Breast epithelium (tissue), 4 donors: Measurements from ENCODE around the gene FRMD4A. TPM values are rescaled to one million over a fixed set of nuclear protein-coding genes. Genes with fewer than 3 reads are reported as not detected.
A peak's percentile ranks its signal among the peaks of the same experiment; 100 is the strongest.

Source experiments
- DNase-seq, 2 donors: peaks; one replicate each; pipeline ENCODE4 v3.0.0-alpha.2; 2019; ENCODE audit warnings: low spot score in 2 of 2
- H3K27ac ChIP-seq, 2 donors: fragments of 200-600 bp; sonication (generic) in 1 of 2; one replicate each; pipeline ENCODE4 v1.5.1; 2016 to 2019; ENCODE audit warnings: mild to moderate bottlenecking in 1 of 2
- H3K27me3 ChIP-seq, 2 donors: fragments of 200-600 bp; sonication (generic) in 1 of 2; one replicate each; pipeline versions ENCODE4 v1.5.1 to v1.6.0; 2017 to 2019; ENCODE audit warnings: control low read depth in 1 of 2, mild to moderate bottlenecking in 1 of 2
- H3K36me3 ChIP-seq: fragments of 200-600 bp; one replicate; pipeline ENCODE4 v1.5.1; 2019
- H3K4me1 ChIP-seq, 2 donors: fragments of 200-600 bp; sonication (generic); one replicate each; pipeline ENCODE4 v1.5.1; 2016 to 2019; ENCODE audit warnings: control low read depth in 1 of 2
- H3K4me3 ChIP-seq, 3 donors: fragments of 200-600 bp; sonication (generic); 1 replicate in 2 of 3; 2 replicates in 1 of 3; pipeline ENCODE4 v1.5.1; 2016 to 2019; ENCODE audit warnings: mild to moderate bottlenecking in 3 of 3, moderate library complexity in 2 of 3
- H3K9me3 ChIP-seq, 2 donors: fragments of 200-600 bp; sonication (generic) in 1 of 2; one replicate each; pipeline ENCODE4 v1.5.1; 2016 to 2019; ENCODE audit warnings: control low read depth in 1 of 2
- CTCF ChIP-seq, 3 donors: fragments of 450-650 bp; IDR thresholded peaks; one replicate each; pipeline ENCODE4 v1.5.1; 2016 to 2017; ENCODE audit warnings: antibody characterized with exemption in 3 of 3, mild to moderate bottlenecking in 3 of 3, moderate library complexity in 3 of 3
- POLR2A ChIP-seq: fragments of 450-650 bp; IDR thresholded peaks from one replicate; pipeline ENCODE4 v1.6.1; 2016; ENCODE audit warnings: antibody characterized with exemption, mild to moderate bottlenecking, moderate library complexity
- POLR2AphosphoS5 ChIP-seq, 3 donors: sonication (generic); formaldehyde crosslinking; IDR thresholded peaks; one replicate each; pipeline ENCODE4 v1.6.1; 2017; ENCODE audit warnings: antibody characterized with exemption in 3 of 3
- intact Hi-C: fragments of 100-400 bp; cut with DNase I; formaldehyde crosslinking; loops from one replicate; pipeline ENCODE4 v1.15.1; 2023; ENCODE audit warnings: low total_unique reads
- total RNA-seq, 3 donors: library from RNA; depleted of rRNA; stranded (reverse); fragments of >200 nt; gene quantifications; one replicate each; pipeline ENCODE4 v1.1.0, GENCODE V29; 2016

Gene FRMD4A
- total RNA-seq, 3 donors from 2014 or later: 27.5 to 107 (median 34.4) TPM

GRCh38 chr10:14179251-14179650, 151.5 kb downstream of the FRMD4A start:
- Histone ChIP-seq H3K4me1 (no peaks in the 10 kb centered on the region), H3K27ac (no peak overlapping the region), H3K4me3 (no peak overlapping the region), H3K36me3 (no peaks in the 10 kb centered on the region), H3K27me3 (peaks cover 0 to 31% of the 10 kb centered on the region in 2 donors), H3K9me3 (no peaks in the 10 kb centered on the region)
- no peak for DNase-seq
- TF ChIP-seq POLR2AphosphoS5 (IDR thresholded peaks at IDR 0.05): no peak
- TF ChIP-seq POLR2A: no peak
- no peak for TF ChIP-seq CTCF (IDR thresholded peaks at IDR 0.05)
- intact Hi-C loops: no loop called here

DNA sequence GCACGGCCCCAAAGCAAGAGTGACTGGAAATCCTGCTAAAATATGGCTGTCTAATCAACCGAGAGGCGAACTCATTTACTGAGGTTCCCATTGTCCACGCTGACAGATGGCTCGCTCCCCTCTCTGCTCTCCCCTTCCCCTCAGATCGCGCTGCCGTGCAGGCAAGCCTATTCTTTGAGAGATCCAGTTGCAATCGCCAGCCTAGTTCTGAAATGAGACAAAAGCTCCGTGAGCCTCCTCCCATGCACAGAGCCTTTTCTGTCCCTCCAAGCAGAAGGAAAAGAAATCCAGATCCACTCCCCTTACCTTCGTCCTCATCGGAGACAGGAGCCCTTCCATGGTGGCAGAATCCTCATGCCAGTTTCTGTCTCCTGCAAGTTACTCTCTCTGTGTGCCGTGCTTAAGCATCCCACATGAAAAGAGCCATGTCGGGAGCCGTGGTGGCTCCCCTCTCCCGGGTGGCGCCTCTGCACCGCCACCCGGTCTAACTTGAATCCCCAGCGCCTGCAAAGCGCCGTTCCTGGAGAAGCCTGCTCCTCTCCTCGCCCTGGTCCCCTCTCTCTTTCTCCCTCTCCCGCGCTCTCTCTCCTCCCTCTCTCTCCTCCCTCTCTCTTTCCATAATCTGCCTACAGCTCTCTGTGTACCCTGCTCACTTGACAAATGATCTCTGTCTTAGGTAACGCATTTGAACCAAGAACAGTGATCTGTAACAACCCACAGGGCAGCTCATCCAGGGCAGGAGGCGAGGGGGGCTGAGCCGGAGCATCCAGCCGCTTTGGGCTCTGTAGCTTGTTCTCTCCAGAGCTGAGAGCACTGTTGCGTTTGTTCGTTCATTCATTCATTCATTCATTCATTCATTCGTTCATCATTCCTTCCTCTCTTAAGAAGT, 156.8 kb downstream of the FRMD4A start:
- Histone ChIP-seq H3K4me3 (peak overlapping the region; percentile 24 to 62 (median 43)), H3K27ac (no peak overlapping the region), H3K9me3 (no peaks in the 10 kb centered on the region), H3K4me1 (no peaks in the 10 kb centered on the region), H3K36me3 (no peaks in the 10 kb centered on the region), H3K27me3 (peaks cover 0 to 40% of the 10 kb centered on the region in 2 donors)
- TF ChIP-seq POLR2AphosphoS5 (IDR thresholded peaks at IDR 0.05) (no peak), POLR2A (no peak)
- DNase-seq: no peak
- intact Hi-C loops: no loop called here

DNA sequence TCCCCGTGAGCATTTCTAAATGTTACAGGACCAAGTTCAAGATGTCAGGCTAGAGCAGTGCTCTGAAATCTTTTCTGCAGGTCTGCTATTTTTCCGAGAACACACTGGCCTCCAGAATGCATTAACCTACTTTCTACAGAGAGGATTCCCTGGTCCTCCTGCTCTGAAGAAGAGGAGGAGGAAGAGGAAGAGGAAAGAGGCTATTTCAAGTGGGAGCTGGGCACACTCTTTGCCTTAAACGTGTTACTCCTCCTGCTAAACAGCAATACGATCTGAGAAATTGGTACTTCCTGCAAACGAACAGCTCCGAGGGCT, 157.4 kb downstream of the FRMD4A start:
- H3K36me3 ChIP-seq: no peaks in the 10 kb centered on the region
- no peak for TF ChIP-seq POLR2A
- no peak for TF ChIP-seq POLR2AphosphoS5 (IDR thresholded peaks at IDR 0.05)
- TF ChIP-seq CTCF (IDR thresholded peaks at IDR 0.05): no peak
- peaks cover 0 to 40% of the 10 kb centered on the region in 2 donors for H3K27me3 ChIP-seq
- H3K27ac ChIP-seq: no peak overlapping the region
- no peaks in the 10 kb centered on the region for H3K4me1 ChIP-seq
- no peak for DNase-seq
- intact Hi-C loops: no loop called here
- no peaks in the 10 kb centered on the region for H3K9me3 ChIP-seq
- H3K4me3 ChIP-seq: peak overlapping the region; percentile 24 to 62 (median 43)

- H3K27ac ChIP-seq: no peak overlapping the region
- DNase-seq: no peak
- H3K9me3 ChIP-seq: no peaks in the 10 kb centered on the region
- H3K36me3 ChIP-seq: no peaks in the 10 kb centered on the region
- intact Hi-C loops: no loop called here
- H3K27me3 ChIP-seq: peaks cover 0 to 39% of the 10 kb centered on the region in 2 donors
- no peak for TF ChIP-seq POLR2A
- no peak for TF ChIP-seq CTCF (IDR thresholded peaks at IDR 0.05)
- TF ChIP-seq POLR2AphosphoS5 (IDR thresholded peaks at IDR 0.05): no peak
- no peak overlapping the region for H3K4me3 ChIP-seq
- H3K4me1 ChIP-seq: no peaks in the 10 kb centered on the region
These were observed 158.3 kb downstream of the FRMD4A start for GRCh38 chr10:14172336-14172950.

DNA sequence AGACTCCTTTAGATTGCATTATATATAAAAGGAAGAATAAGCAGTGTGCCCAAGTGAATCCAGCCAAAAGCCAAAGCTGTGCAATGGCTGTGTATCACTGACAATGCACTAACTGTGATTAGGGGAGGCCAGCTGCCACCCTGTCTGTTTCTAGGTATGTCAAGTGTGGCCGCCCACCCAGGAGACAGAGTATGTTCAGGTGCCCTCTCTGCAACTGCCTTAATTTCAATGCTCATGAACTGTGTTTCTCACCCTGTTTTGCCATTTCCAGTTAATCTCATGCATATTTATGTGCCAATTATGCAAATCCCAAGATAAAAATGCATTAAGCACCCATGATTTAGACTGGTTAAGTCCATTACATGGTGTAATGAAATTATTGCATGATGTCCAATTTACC, 159.4 kb downstream of the FRMD4A start:
- H3K9me3 ChIP-seq: no peaks in the 10 kb centered on the region
- no peak overlapping the region for H3K27ac ChIP-seq
- TF ChIP-seq POLR2AphosphoS5 (IDR thresholded peaks at IDR 0.05): no peak
- TF ChIP-seq POLR2A: no peak
- no peak for TF ChIP-seq CTCF (IDR thresholded peaks at IDR 0.05)
- intact Hi-C loops: no loop called here
- H3K4me1 ChIP-seq: no peaks in the 10 kb centered on the region
- no peak for DNase-seq
- peaks cover 0 to 30% of the 10 kb centered on the region in 2 donors for H3K27me3 ChIP-seq
- H3K4me3 ChIP-seq: no peak overlapping the region
- no peaks in the 10 kb centered on the region for H3K36me3 ChIP-seq
